Natural killer cell (primary cell): ENCODE data around the gene KLK11. TPM values are rescaled to one million over a fixed set of nuclear protein-coding genes. Genes with fewer than 3 reads are reported as not detected.

Experiments used
- ATAC-seq, 3 donors: fragments of 150-1000 bp in 2 of 3; fragments of 200-7000 bp in 1 of 3; cut with Tn5 transposase; 1 replicate in 1 of 3; 2 replicates in 2 of 3; pipeline ENCODE4 v1.10.0; 2021; ENCODE audit warnings: mild to moderate bottlenecking in 2 of 3, moderate library complexity in 2 of 3
- DNase-seq, 2 donors: peaks; one replicate each; pipeline versions ENCODE4 v3.0.0 to v3.0.0-alpha.2; 2013 to 2021; ENCODE audit warnings: mixed read lengths in 1 of 2
- H3K27ac ChIP-seq: one replicate; pipeline ENCODE4 v1.5.1; 2013; ENCODE audit warnings: mild to moderate bottlenecking, low read length
- H3K27me3 ChIP-seq: one replicate; pipeline ENCODE4 v1.6.1; 2013; ENCODE audit warnings: low read length; ENCODE audit not compliant: control insufficient read depth, insufficient read depth
- H3K36me3 ChIP-seq: one replicate; pipeline ENCODE4 v1.6.1; 2013; ENCODE audit warnings: low read length; ENCODE audit not compliant: control insufficient read depth, insufficient read depth
- H3K4me1 ChIP-seq: one replicate; pipeline ENCODE4 v1.6.1; 2013; ENCODE audit warnings: low read length; ENCODE audit not compliant: control insufficient read depth, insufficient read depth
- H3K4me3 ChIP-seq: one replicate; pipeline ENCODE4 v1.5.1; 2013; ENCODE audit warnings: low read length
- H3K9me3 ChIP-seq: one replicate; pipeline ENCODE4 v1.6.1; 2013; ENCODE audit warnings: low read length; ENCODE audit not compliant: control insufficient read depth, insufficient read depth
- H3K27ac Mint-ChIP-seq, 2 donors: one replicate each; pipeline ENCODE4 v1.8.0; 2022; ENCODE audit warnings: mild to moderate bottlenecking in 2 of 2, mixed read lengths in 2 of 2, moderate library complexity in 1 of 2
- H3K27me3 Mint-ChIP-seq, 2 donors: one replicate each; pipeline ENCODE4 v1.8.0; 2022; ENCODE audit warnings: low read depth in 2 of 2, mixed read lengths in 2 of 2
- H3K36me3 Mint-ChIP-seq: one replicate; pipeline ENCODE4 v1.8.0; 2022; ENCODE audit warnings: mixed read lengths
- H3K4me1 Mint-ChIP-seq, 2 donors: one replicate each; pipeline ENCODE4 v1.8.0; 2022; ENCODE audit warnings: mixed read lengths in 2 of 2
- H3K4me3 Mint-ChIP-seq: one replicate; pipeline ENCODE4 v1.8.0; 2022; ENCODE audit warnings: mild to moderate bottlenecking, moderate library complexity, mixed read lengths
- H3K9me3 Mint-ChIP-seq, 2 donors: one replicate each; pipeline ENCODE4 v1.8.0; 2022; ENCODE audit warnings: mixed read lengths in 2 of 2
- CTCF ChIP-seq: fragments of 200-600 bp; IDR thresholded peaks from one replicate; pipeline ENCODE4 v1.8.0; 2022; ENCODE audit warnings: antibody characterized with exemption
- WGBS: methylation state at CpG from one replicate; pipeline ENCODE4 v1.1.7; 2013; ENCODE audit warnings: missing lambda C conversion rate; ENCODE audit not compliant: insufficient coverage; 5-methylcytosine and 5-hydroxymethylcytosine counted together
- intact Hi-C: fragments of 100-400 bp; cut with micrococcal nuclease; formaldehyde crosslinking; loops from one replicate; pipeline ENCODE4 v1.14.2; 2022
- total RNA-seq, 4 donors: library from RNA; stranded (reverse); fragments of 120-200 nt in 1 of 4; gene quantifications; one replicate each; pipeline versions ENCODE4 v1.2.3 to v1.2.4, GENCODE V29; 2013 to 2022

The KLK11 gene
- total RNA-seq, 3 donors from 2014 or later (not counting 1 experiment from before 2014, with no cell fraction given) = not detected

GRCh38 chr19:51064534-51065220 is 38.3 kb upstream of the KLK11 start, which contains the start of gene KLK13:
KLK13 (minus strand) TSS chr19:51065092; CDS start chr19:51065067, 25 bp downstream.
- Mint-ChIP-seq H3K36me3 (no peaks in the 10 kb centered on the region), H3K27ac (no peak within 1 kb of the TSS), H3K27me3 (peaks cover 0 to 39% of the 10 kb centered on the region in 2 donors), H3K9me3 (peaks cover 3 to 4% of the 10 kb centered on the region in 2 donors), H3K4me3 (peak within 1 kb of the TSS; percentile 81), H3K4me1 (peaks cover 0 to 10% of the 10 kb centered on the region in 2 donors)
- no peak for DNase-seq
- WGBS = 15% methylated on average over 37 of the region's 38 CpGs
- Histone ChIP-seq H3K36me3 (no peaks in the 10 kb centered on the region), H3K27ac (no peak within 1 kb of the TSS), H3K4me3 (no peak within 1 kb of the TSS), H3K9me3 (no peaks in the 10 kb centered on the region), H3K4me1 (peaks cover 8% of the 10 kb centered on the region), H3K27me3 (peaks cover 13% of the 10 kb centered on the region)
- no peak for TF ChIP-seq CTCF
- intact Hi-C loops = no loop called here
- ATAC-seq = peak in 2 of 3 donors; percentile 29 to 59

GRCh38 chr19:51063664-51064063 is 37.2 kb upstream of the KLK11 start:
- Mint-ChIP-seq H3K4me3 (peak overlapping the region; percentile 13), H3K27me3 (peaks cover 0 to 43% of the 10 kb centered on the region in 2 donors)

GRCh38 chr19:51060973-51061372 is 34.6 kb upstream of the KLK11 start:
- Histone ChIP-seq H3K4me1 (peaks cover 8% of the 10 kb centered on the region), H3K9me3 (no peaks in the 10 kb centered on the region), H3K4me3 (no peak overlapping the region), H3K27ac (no peak overlapping the region), H3K36me3 (no peaks in the 10 kb centered on the region), H3K27me3 (peaks cover 11% of the 10 kb centered on the region)
- Mint-ChIP-seq H3K27ac (no peak overlapping the region), H3K36me3 (no peaks in the 10 kb centered on the region), H3K4me1 (peaks cover 0 to 7% of the 10 kb centered on the region in 2 donors), H3K4me3 (no peak overlapping the region), H3K9me3 (peaks cover 3 to 4% of the 10 kb centered on the region in 2 donors), H3K27me3 (peaks cover 6 to 34% of the 10 kb centered on the region in 2 donors)
- ATAC-seq (no peak), DNase-seq (no peak)
- intact Hi-C loops = no loop called here
- WGBS = 0% methylated on average over 1 of the region's 1 CpG
- TF ChIP-seq CTCF = no peak

More at GRCh38 chr19:51063664-51064063, 37.2 kb upstream of the KLK11 start:
- ATAC-seq = no peak
- 80% methylated on average over 6 of the region's 7 CpGs for WGBS
- Mint-ChIP-seq H3K4me1 (peaks cover 0 to 10% of the 10 kb centered on the region in 2 donors), H3K9me3 (peaks cover 3 to 4% of the 10 kb centered on the region in 2 donors), H3K27ac (no peak overlapping the region), H3K36me3 (no peaks in the 10 kb centered on the region)
- no peak overlapping the region for H3K27ac ChIP-seq
- H3K9me3 ChIP-seq = no peaks in the 10 kb centered on the region
- no peak overlapping the region for H3K4me3 ChIP-seq
- DNase-seq = no peak
- no peaks in the 10 kb centered on the region for H3K36me3 ChIP-seq
- peaks cover 13% of the 10 kb centered on the region for H3K27me3 ChIP-seq
- H3K4me1 ChIP-seq = peaks cover 8% of the 10 kb centered on the region
- intact Hi-C loops = no loop called here
- no peak for TF ChIP-seq CTCF
